Measurements from ENCODE around the gene EDDM13. TPM values are rescaled to one million over a fixed set of nuclear protein-coding genes. Genes with fewer than 3 reads are reported as not detected.

The EDDM13 gene
- total RNA-seq, result not detected in 2 replicates

GRCh38 chr19:56272161-56272798, at the start of gene EDDM13:
Gene EDDM13 (plus strand): TSS chr19:56272748. CDS start chr19:56272835, 87 bp downstream.

GRCh38 chr19:56314381-56315076, 42.0 kb downstream of the EDDM13 start, which contains the start of gene ZSCAN5A:
Gene ZSCAN5A (minus strand): TSS chr19:56314839. CDS start chr19:56225046, 89,793 bp downstream.

Other genes starting within 250 kb of the EDDM13 start
- 9.6 and 15.4 TPM in 2 replicates for gene ZNF787, start 151.5 kb upstream of the EDDM13 start, total RNA-seq
- 33.9 and 68.7 TPM in 2 replicates for gene ZNF444, start 131.5 kb upstream of the EDDM13 start, total RNA-seq
- not detected in 2 replicates for gene GALP, start 96.7 kb upstream of the EDDM13 start, total RNA-seq
- gene ZSCAN5B, start 75.0 kb upstream of the EDDM13 start, total RNA-seq, result not detected in 2 replicates
- gene ZSCAN5C, start 70.5 kb upstream of the EDDM13 start, total RNA-seq, result not detected in 2 replicates
- gene ZSCAN5A, start 42.1 kb downstream of the EDDM13 start, total RNA-seq, result 3.1 and 5.7 TPM in 2 replicates
- gene ZNF582, start 120.8 kb downstream of the EDDM13 start, total RNA-seq, result 1.2 and 5.7 TPM in 2 replicates
- gene ZNF583, start 131.6 kb downstream of the EDDM13 start, total RNA-seq, result 2.8 and 3.0 TPM in 2 replicates
- 2.8 and 5.3 TPM in 2 replicates for gene ZNF667, start 204.6 kb downstream of the EDDM13 start, total RNA-seq
- 0.52 and 3.1 TPM in 2 replicates for gene ZNF471, start 235.1 kb downstream of the EDDM13 start, total RNA-seq

Measured in epithelial cell of alveolus of lung (primary cell).